ENCODE measurements around the gene CAMK2G. TPM values are rescaled to one million over a fixed set of nuclear protein-coding genes. Genes with fewer than 3 reads are reported as not detected.

The CAMK2G gene
- polyA plus RNA-seq, 1 of the 3 experiments (the other 2 are of a cell fraction): 41.4 TPM

GRCh38 chr10:73803680-73804286, 70.6 kb downstream of the CAMK2G start:
- ChIA-PET CTCF (no interaction called here), POLR2A (interaction anchor here (1.0 kb wide), 2 partner anchors 9 to 17 kb away, joined by 4 read pairs; no protein-coding TSS in a partner anchor)
- TF ChIP-seq RXRA (IDR thresholded peaks at IDR 0.05; ENCODE audit: borderline replicate concordance, low read depth): no peak
- TF ChIP-seq EZH2phosphoT487 (IDR thresholded peaks at IDR 0.05; ENCODE audit: borderline replicate concordance, low read depth): no peak
- no peak for TF ChIP-seq EP300 (IDR thresholded peaks at IDR 0.05; ENCODE audit: borderline replicate concordance in 1 of 2, low read depth in 1 of 2, low read length in 1 of 2)
- no peak for TF ChIP-seq YY1 (IDR thresholded peaks at IDR 0.05; ENCODE audit: low read depth)
- TF ChIP-seq, protein P1, sequence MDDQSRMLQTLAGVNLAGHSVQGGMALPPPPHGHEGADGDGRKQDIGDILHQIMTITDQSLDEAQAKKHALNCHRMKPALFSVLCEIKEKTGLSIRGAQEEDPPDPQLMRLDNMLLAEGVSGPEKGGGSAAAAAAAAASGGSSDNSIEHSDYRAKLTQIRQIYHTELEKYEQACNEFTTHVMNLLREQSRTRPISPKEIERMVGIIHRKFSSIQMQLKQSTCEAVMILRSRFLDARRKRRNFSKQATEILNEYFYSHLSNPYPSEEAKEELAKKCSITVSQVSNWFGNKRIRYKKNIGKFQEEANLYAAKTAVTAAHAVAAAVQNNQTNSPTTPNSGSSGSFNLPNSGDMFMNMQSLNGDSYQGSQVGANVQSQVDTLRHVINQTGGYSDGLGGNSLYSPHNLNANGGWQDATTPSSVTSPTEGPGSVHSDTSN (IDR thresholded peaks at IDR 0.05): no peak
- no peak for TF ChIP-seq POLR2AphosphoS5 (IDR thresholded peaks at IDR 0.05; ENCODE audit: low read depth, low read length)
- TF ChIP-seq TCF12 (IDR thresholded peaks at IDR 0.05): no peak
- TF ChIP-seq REST (IDR thresholded peaks at IDR 0.05; ENCODE audit: low read depth, low read length): no peak
- TF ChIP-seq, protein P2, sequence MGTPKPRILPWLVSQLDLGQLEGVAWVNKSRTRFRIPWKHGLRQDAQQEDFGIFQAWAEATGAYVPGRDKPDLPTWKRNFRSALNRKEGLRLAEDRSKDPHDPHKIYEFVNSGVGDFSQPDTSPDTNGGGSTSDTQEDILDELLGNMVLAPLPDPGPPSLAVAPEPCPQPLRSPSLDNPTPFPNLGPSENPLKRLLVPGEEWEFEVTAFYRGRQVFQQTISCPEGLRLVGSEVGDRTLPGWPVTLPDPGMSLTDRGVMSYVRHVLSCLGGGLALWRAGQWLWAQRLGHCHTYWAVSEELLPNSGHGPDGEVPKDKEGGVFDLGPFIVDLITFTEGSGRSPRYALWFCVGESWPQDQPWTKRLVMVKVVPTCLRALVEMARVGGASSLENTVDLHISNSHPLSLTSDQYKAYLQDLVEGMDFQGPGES (IDR thresholded peaks at IDR 0.05; ENCODE audit: low read depth, low read length): no peak
- Histone ChIP-seq H3K9me2 (no peaks in the 10 kb centered on the region), H3K79me2 (ENCODE audit: insufficient read depth) (no peaks in the 10 kb centered on the region), H3K4me3 (ENCODE audit: low read depth in 2 of 2, low read length in 1 of 2) (no peak overlapping the region), H2AFZ (ENCODE audit: low read depth) (no peak overlapping the region), H3K36me3 (replicated peaks in 1 of 2; ENCODE audit: control insufficient read depth in 1 of 2, insufficient read depth in 2 of 2, low read length in 1 of 2) (peaks cover 26 to 70% of the 10 kb centered on the region in 2 experiments), H4K20me1 (ENCODE audit: insufficient read depth) (no peaks in the 10 kb centered on the region), H3K27ac (ENCODE audit: low read depth in 2 of 2, low read length in 1 of 2) (0 out of 4 replicates have a peak overlapping the region, but pooled peaks of 1 of the 2 experiments have one; percentile 2), H3K9ac (no peak overlapping the region), H3K4me2 (no peak overlapping the region), H3K27me3 (ENCODE audit: insufficient read depth) (no peaks in the 10 kb centered on the region), H3F3A (replicated peaks; ENCODE audit: insufficient read depth) (peaks cover 17% of the 10 kb centered on the region), H3K4me1 (ENCODE audit: control insufficient read depth in 1 of 2, insufficient read depth in 2 of 2, low read depth in 1 of 2, low read length in 1 of 2) (no peaks in the 10 kb centered on the region), H3K9me3 (no peaks in the 10 kb centered on the region)
- no peak for DNase-seq
